Hepatocyte (in vitro differentiated cells): ENCODE results near the gene ACSL4. TPM values are rescaled to one million over a fixed set of nuclear protein-coding genes. Genes with fewer than 3 reads are reported as not detected.
A peak's percentile ranks its signal among the peaks of the same experiment; 100 is the strongest.

Experiments used
- DNase-seq: peaks from one replicate; pipeline ENCODE4 v3.0.0-alpha.2; 2016; ENCODE audit warnings: low spot score
- H2AFZ ChIP-seq: fragments of 200-600 bp; sonication (generic); 2 replicates; pipeline ENCODE4 v1.6.0; 2016; ENCODE audit warnings: antibody characterized with exemption, mild to moderate bottlenecking
- H3K27ac ChIP-seq: fragments of 200-600 bp; sonication (generic); 2 replicates; pipeline ENCODE4 v1.5.1; 2016; ENCODE audit warnings: mild to moderate bottlenecking
- H3K27me3 ChIP-seq: fragments of 200-600 bp; sonication (generic); 2 replicates; pipeline ENCODE4 v1.6.1; 2016
- H3K36me3 ChIP-seq: fragments of 200-600 bp; sonication (generic); replicated peaks from 2 replicates; pipeline ENCODE4 v1.5.1; 2016; ENCODE audit warnings: low read depth; ENCODE audit not compliant: insufficient read depth
- H3K4me1 ChIP-seq: fragments of 200-600 bp; sonication (generic); 2 replicates; pipeline ENCODE4 v1.5.1; 2016; ENCODE audit warnings: mild to moderate bottlenecking, moderate library complexity; ENCODE audit not compliant: insufficient read depth
- H3K4me2 ChIP-seq: fragments of 200-600 bp; sonication (generic); 2 replicates; pipeline ENCODE4 v1.6.0; 2016
- H3K4me3 ChIP-seq: fragments of 200-600 bp; sonication (generic); 2 replicates; pipeline ENCODE4 v1.5.1; 2016; ENCODE audit warnings: mild to moderate bottlenecking
- H3K79me2 ChIP-seq: fragments of 200-600 bp; sonication (generic); 2 replicates; pipeline ENCODE4 v1.6.0; 2017; ENCODE audit warnings: mild to moderate bottlenecking
- H3K9me2 ChIP-seq: fragments of 200-600 bp; sonication (generic); replicated peaks from 2 replicates; pipeline ENCODE4 v1.6.0; 2017; ENCODE audit warnings: mild to moderate bottlenecking; ENCODE audit not compliant: insufficient read depth
- H3K9me3 ChIP-seq: fragments of 200-600 bp; sonication (generic); 2 replicates; pipeline ENCODE4 v1.5.1; 2016; ENCODE audit warnings: low read depth, mild to moderate bottlenecking
- H4K20me1 ChIP-seq: fragments of 200-600 bp; sonication (generic); 2 replicates; pipeline ENCODE4 v1.6.0; 2016; ENCODE audit warnings: mild to moderate bottlenecking; ENCODE audit not compliant: insufficient read depth, poor library complexity, severe bottlenecking
- CTCF ChIP-seq: fragments of 200-600 bp; sonication (generic); IDR thresholded peaks from 2 replicates; pipeline ENCODE4 v1.5.1; 2016; ENCODE audit warnings: antibody characterized with exemption, mild to moderate bottlenecking; ENCODE audit not compliant: poor library complexity
- EZH2 ChIP-seq: fragments of 200-600 bp; sonication (generic); IDR thresholded peaks from 2 replicates; pipeline ENCODE4 v1.6.1; 2016; ENCODE audit warnings: antibody characterized with exemption, mild to moderate bottlenecking, borderline replicate concordance
- EZH2phosphoT487 ChIP-seq: fragments of 200-600 bp; sonication (generic); IDR thresholded peaks from one replicate; pipeline ENCODE4 v1.6.1; 2018; ENCODE audit warnings: antibody characterized with exemption, mild to moderate bottlenecking, low read depth, moderate library complexity; ENCODE audit not compliant: unreplicated experiment, severe bottlenecking
- WGBS: methylation state at CpG from one replicate; pipeline ENCODE4 v1.1.6; 2016; ENCODE audit warnings: low lambda C conversion rate; ENCODE audit errors: missing lambda C conversion rate; 5-methylcytosine and 5-hydroxymethylcytosine counted together
- polyA plus RNA-seq: library from polyadenylated mRNA; unstranded; fragments of >200 nt; fragmentation: Nextera tagmentation; extraction: Ambion mirVana; gene quantifications from 2 replicates; pipeline ENCODE4 v1.2.1, GENCODE V29; 2016
- total RNA-seq: library from RNA; depleted of rRNA; stranded (reverse); fragments of >200 nt; gene quantifications from 2 replicates; pipeline ENCODE4 v1.2.3, GENCODE V29; 2014

The ACSL4 gene
- total and polyA plus RNA-seq, 2 experiments from 2014 or later: 51.8 to 250 TPM

GRCh38 chrX:109632906-109633504 is 100.1 kb downstream of the ACSL4 start:
- no peaks in the 10 kb centered on the region for H4K20me1 ChIP-seq
- H3K9me3 ChIP-seq: no peaks in the 10 kb centered on the region
- H3K9me2 ChIP-seq: no peaks in the 10 kb centered on the region
- 48% methylated on average over 5 of the region's 5 CpGs for WGBS
- H3K4me2 ChIP-seq: no peak overlapping the region
- no peaks in the 10 kb centered on the region for H3K79me2 ChIP-seq
- no peaks in the 10 kb centered on the region for H3K27me3 ChIP-seq
- H3K27ac ChIP-seq: no peak overlapping the region
- TF ChIP-seq EZH2phosphoT487 (no peak), CTCF (peak; percentile 59)
- peak; percentile 30 for DNase-seq
- no peak overlapping the region for H3K4me3 ChIP-seq
- no peaks in the 10 kb centered on the region for H3K36me3 ChIP-seq
- no peaks in the 10 kb centered on the region for H3K4me1 ChIP-seq
- H2AFZ ChIP-seq: no peak overlapping the region

- H4K20me1 ChIP-seq: no peaks in the 10 kb centered on the region
- peak; percentile 19 for DNase-seq
- no peak overlapping the region for H2AFZ ChIP-seq
- no peaks in the 10 kb centered on the region for H3K79me2 ChIP-seq
- TF ChIP-seq CTCF: no peak
- TF ChIP-seq EZH2phosphoT487: no peak
- TF ChIP-seq EZH2: no peak
- H3K4me2 ChIP-seq: no peak overlapping the region
- no peaks in the 10 kb centered on the region for H3K27me3 ChIP-seq
- 78% methylated on average over 3 of the region's 3 CpGs for WGBS
- no peak overlapping the region for H3K4me3 ChIP-seq
- H3K4me1 ChIP-seq: no peaks in the 10 kb centered on the region
- H3K9me3 ChIP-seq: no peaks in the 10 kb centered on the region
- H3K36me3 ChIP-seq: no peaks in the 10 kb centered on the region
- no peaks in the 10 kb centered on the region for H3K9me2 ChIP-seq
- no peak overlapping the region for H3K27ac ChIP-seq
These were observed 103.7 kb downstream of the ACSL4 start for GRCh38 chrX:109629310-109629709.

GRCh38 chrX:109626637-109627036 is 106.4 kb downstream of the ACSL4 start:
- H3K9me3 ChIP-seq: no peaks in the 10 kb centered on the region
- no peak for TF ChIP-seq EZH2phosphoT487
- no peaks in the 10 kb centered on the region for H3K9me2 ChIP-seq
- no peaks in the 10 kb centered on the region for H3K27me3 ChIP-seq
- no peak overlapping the region for H3K27ac ChIP-seq
- no peaks in the 10 kb centered on the region for H4K20me1 ChIP-seq
- 77% methylated on average over 4 of the region's 4 CpGs for WGBS
- H2AFZ ChIP-seq: no peak overlapping the region
- no peaks in the 10 kb centered on the region for H3K36me3 ChIP-seq
- no peak overlapping the region for H3K4me2 ChIP-seq
- H3K4me3 ChIP-seq: no peak overlapping the region
- H3K79me2 ChIP-seq: no peaks in the 10 kb centered on the region
- H3K4me1 ChIP-seq: peaks cover 7% of the 10 kb centered on the region
- DNase-seq: no peak

GRCh38 chrX:109624641-109625616 is 108.1 kb downstream of the ACSL4 start, which contains the start of gene KCNE5:
TSS of gene KCNE5 (minus strand) at chrX:109625172. CDS start at chrX:109625020, 152 bp downstream.
- H3K79me2 ChIP-seq: no peaks in the 10 kb centered on the region
- no peak for TF ChIP-seq EZH2
- no peak for TF ChIP-seq EZH2phosphoT487
- TF ChIP-seq CTCF: no peak
- no peaks in the 10 kb centered on the region for H3K9me3 ChIP-seq
- H2AFZ ChIP-seq: no peak within 1 kb of the TSS
- H3K4me1 ChIP-seq: peaks cover 7% of the 10 kb centered on the region
- H4K20me1 ChIP-seq: no peaks in the 10 kb centered on the region
- H3K27ac ChIP-seq: no peak within 1 kb of the TSS
- no peaks in the 10 kb centered on the region for H3K36me3 ChIP-seq
- peak; percentile 51 for DNase-seq
- no peak within 1 kb of the TSS for H3K4me3 ChIP-seq
- H3K4me2 ChIP-seq: peak within 1 kb of the TSS; percentile 71
- no peaks in the 10 kb centered on the region for H3K27me3 ChIP-seq
- no peaks in the 10 kb centered on the region for H3K9me2 ChIP-seq
- WGBS: 75% methylated on average over 50 of the region's 79 CpGs
